Limb (tissue), 2 donors: ENCODE results near the gene EPHA8.
A peak's percentile ranks its signal among the peaks of the same experiment; 100 is the strongest.

Experiments
- DNase-seq, 2 donors: peaks; one replicate each; pipeline ENCODE4 v3.0.0-alpha.2; 2016; ENCODE audit errors: extremely low spot score in 2 of 2

Gene EPHA8

GRCh38 chr1:22592051-22592450 is 28.8 kb downstream of the EPHA8 start:
- no peak for DNase-seq

GRCh38 chr1:22592919-22593790 is 29.9 kb downstream of the EPHA8 start:
- DNase-seq = no peak

- no peak for DNase-seq
Observed at GRCh38 chr1:22594396-22594795, 31.1 kb downstream of the EPHA8 start.

GRCh38 chr1:22595108-22595507 is 31.8 kb downstream of the EPHA8 start:
- no peak for DNase-seq

- no peak for DNase-seq
Observed at GRCh38 chr1:22597301-22597965, 34.1 kb downstream of the EPHA8 start.

GRCh38 chr1:22597996-22598395 is 34.7 kb downstream of the EPHA8 start:
- DNase-seq = no peak

GRCh38 chr1:22598736-22599135 is 35.4 kb downstream of the EPHA8 start:
- no peak for DNase-seq

GRCh38 chr1:22600071-22600816 is 37.0 kb downstream of the EPHA8 start:
- no peak for DNase-seq

GRCh38 chr1:22600817-22601605 is 37.7 kb downstream of the EPHA8 start:
- no peak for DNase-seq

- DNase-seq = no peak
Observed at GRCh38 chr1:22601610-22602009, 38.3 kb downstream of the EPHA8 start.

GRCh38 chr1:22602060-22602740 is 38.9 kb downstream of the EPHA8 start:
- DNase-seq = no peak

GRCh38 chr1:22606161-22606560 is 42.9 kb downstream of the EPHA8 start:
- DNase-seq = no peak

GRCh38 chr1:22607154-22607553 is 43.9 kb downstream of the EPHA8 start:
- DNase-seq = no peak

GRCh38 chr1:22608361-22608760 is 45.1 kb downstream of the EPHA8 start:
- DNase-seq = no peak

GRCh38 chr1:22609291-22609690 is 46.0 kb downstream of the EPHA8 start:
- no peak for DNase-seq

GRCh38 chr1:22611530-22611947 is 48.2 kb downstream of the EPHA8 start:
- DNase-seq = peak; percentile 61 to 84

- no peak for DNase-seq
Observed at GRCh38 chr1:22612671-22613571, 49.6 kb downstream of the EPHA8 start.

GRCh38 chr1:22613572-22613918 is 50.3 kb downstream of the EPHA8 start:
- DNase-seq = no peak

- no peak for DNase-seq
Observed at GRCh38 chr1:22613951-22614350, 50.7 kb downstream of the EPHA8 start.

- DNase-seq = no peak
Observed at GRCh38 chr1:22615886-22616285, 52.6 kb downstream of the EPHA8 start.
